Breast epithelium (tissue), 4 donors: ENCODE measurements around the gene HAND1. TPM values are rescaled to one million over a fixed set of nuclear protein-coding genes. Genes with fewer than 3 reads are reported as not detected.

ENCODE experiments used
- DNase-seq, 2 donors: peaks; one replicate each; pipeline ENCODE4 v3.0.0-alpha.2; 2019; ENCODE audit warnings: low spot score in 2 of 2
- H3K27ac ChIP-seq, 2 donors: fragments of 200-600 bp; sonication (generic) in 1 of 2; one replicate each; pipeline ENCODE4 v1.5.1; 2016 to 2019; ENCODE audit warnings: mild to moderate bottlenecking in 1 of 2
- H3K27me3 ChIP-seq, 2 donors: fragments of 200-600 bp; sonication (generic) in 1 of 2; one replicate each; pipeline versions ENCODE4 v1.5.1 to v1.6.0; 2017 to 2019; ENCODE audit warnings: control low read depth in 1 of 2, mild to moderate bottlenecking in 1 of 2
- H3K36me3 ChIP-seq: fragments of 200-600 bp; one replicate; pipeline ENCODE4 v1.5.1; 2019
- H3K4me1 ChIP-seq, 2 donors: fragments of 200-600 bp; sonication (generic); one replicate each; pipeline ENCODE4 v1.5.1; 2016 to 2019; ENCODE audit warnings: control low read depth in 1 of 2
- H3K4me3 ChIP-seq, 3 donors: fragments of 200-600 bp; sonication (generic); 1 replicate in 2 of 3; 2 replicates in 1 of 3; pipeline ENCODE4 v1.5.1; 2016 to 2019; ENCODE audit warnings: mild to moderate bottlenecking in 3 of 3, moderate library complexity in 2 of 3
- H3K9me3 ChIP-seq, 2 donors: fragments of 200-600 bp; sonication (generic) in 1 of 2; one replicate each; pipeline ENCODE4 v1.5.1; 2016 to 2019; ENCODE audit warnings: control low read depth in 1 of 2
- POLR2A ChIP-seq: fragments of 450-650 bp; IDR thresholded peaks from one replicate; pipeline ENCODE4 v1.6.1; 2016; ENCODE audit warnings: antibody characterized with exemption, mild to moderate bottlenecking, moderate library complexity
- POLR2AphosphoS5 ChIP-seq, 3 donors: sonication (generic); formaldehyde crosslinking; IDR thresholded peaks; one replicate each; pipeline ENCODE4 v1.6.1; 2017; ENCODE audit warnings: antibody characterized with exemption in 3 of 3
- intact Hi-C: fragments of 100-400 bp; cut with DNase I; formaldehyde crosslinking; loops from one replicate; pipeline ENCODE4 v1.15.1; 2023; ENCODE audit warnings: low total_unique reads
- total RNA-seq, 3 donors: library from RNA; depleted of rRNA; stranded (reverse); fragments of >200 nt; gene quantifications; one replicate each; pipeline ENCODE4 v1.1.0, GENCODE V29; 2016
- TF ChIP-seq, protein P1 (sequence below), 3 donors: fragments of 450-650 bp; IDR thresholded peaks; one replicate each; pipeline ENCODE4 v1.5.1; 2016 to 2017; ENCODE audit warnings: antibody characterized with exemption in 3 of 3, mild to moderate bottlenecking in 3 of 3, moderate library complexity in 3 of 3

The HAND1 gene
- total RNA-seq, 3 donors from 2014 or later: 0.16 to 0.59 TPM; not detected in 1

DNA sequence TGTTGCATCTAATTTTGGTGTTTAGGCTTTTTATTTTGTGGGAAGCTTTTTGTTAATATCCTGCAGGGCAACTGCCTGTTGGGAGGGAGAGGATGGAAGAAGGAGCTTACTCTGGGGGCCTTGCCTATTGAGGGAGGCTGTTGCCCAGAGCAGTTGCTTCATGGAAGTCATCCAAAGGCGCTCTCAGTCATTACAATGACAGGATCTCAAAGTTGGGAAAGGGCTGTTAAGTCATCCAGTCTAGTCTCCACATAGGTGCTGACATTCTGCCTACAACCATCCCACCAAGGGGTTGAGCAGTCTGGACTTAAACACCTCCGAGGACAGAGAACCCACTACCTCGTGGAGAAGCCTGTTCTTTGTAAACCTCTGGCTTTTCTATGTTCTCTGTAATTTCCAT, 19.0 kb downstream of the HAND1 start:
- H3K36me3 ChIP-seq: peaks cover 5% of the 10 kb centered on the region
- H3K27ac ChIP-seq: no peak overlapping the region
- H3K4me3 ChIP-seq: no peak overlapping the region
- intact Hi-C loops: no loop called here
- no peaks in the 10 kb centered on the region for H3K9me3 ChIP-seq
- H3K4me1 ChIP-seq: no peaks in the 10 kb centered on the region
- H3K27me3 ChIP-seq: no peaks in the 10 kb centered on the region
- TF ChIP-seq POLR2A: no peak
- TF ChIP-seq POLR2AphosphoS5 (IDR thresholded peaks at IDR 0.05): no peak
- TF ChIP-seq, protein P1, sequence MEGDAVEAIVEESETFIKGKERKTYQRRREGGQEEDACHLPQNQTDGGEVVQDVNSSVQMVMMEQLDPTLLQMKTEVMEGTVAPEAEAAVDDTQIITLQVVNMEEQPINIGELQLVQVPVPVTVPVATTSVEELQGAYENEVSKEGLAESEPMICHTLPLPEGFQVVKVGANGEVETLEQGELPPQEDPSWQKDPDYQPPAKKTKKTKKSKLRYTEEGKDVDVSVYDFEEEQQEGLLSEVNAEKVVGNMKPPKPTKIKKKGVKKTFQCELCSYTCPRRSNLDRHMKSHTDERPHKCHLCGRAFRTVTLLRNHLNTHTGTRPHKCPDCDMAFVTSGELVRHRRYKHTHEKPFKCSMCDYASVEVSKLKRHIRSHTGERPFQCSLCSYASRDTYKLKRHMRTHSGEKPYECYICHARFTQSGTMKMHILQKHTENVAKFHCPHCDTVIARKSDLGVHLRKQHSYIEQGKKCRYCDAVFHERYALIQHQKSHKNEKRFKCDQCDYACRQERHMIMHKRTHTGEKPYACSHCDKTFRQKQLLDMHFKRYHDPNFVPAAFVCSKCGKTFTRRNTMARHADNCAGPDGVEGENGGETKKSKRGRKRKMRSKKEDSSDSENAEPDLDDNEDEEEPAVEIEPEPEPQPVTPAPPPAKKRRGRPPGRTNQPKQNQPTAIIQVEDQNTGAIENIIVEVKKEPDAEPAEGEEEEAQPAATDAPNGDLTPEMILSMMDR (IDR thresholded peaks at IDR 0.05): no peak
- no peak for DNase-seq

DNA sequence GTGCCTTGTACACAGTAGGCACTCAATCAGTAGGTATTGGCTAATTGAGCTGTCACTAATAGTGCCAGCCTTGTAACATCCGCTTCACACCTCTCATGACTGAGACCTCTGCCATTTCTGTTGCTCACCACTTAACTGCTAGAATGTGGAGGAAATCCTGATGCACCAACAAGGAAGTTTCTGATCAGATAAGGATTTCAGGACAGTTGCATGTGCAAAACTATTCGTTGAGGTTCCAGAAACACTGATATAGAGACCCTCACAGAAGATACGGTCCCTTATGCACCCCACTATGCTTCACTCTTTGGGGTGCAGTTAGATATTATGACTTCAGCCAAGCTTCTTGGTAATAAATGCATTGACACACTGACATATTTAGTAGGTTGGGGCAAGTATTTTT, 21.5 kb downstream of the HAND1 start:
- Histone ChIP-seq H3K9me3 (no peaks in the 10 kb centered on the region), H3K27me3 (no peaks in the 10 kb centered on the region), H3K36me3 (peaks cover 5% of the 10 kb centered on the region), H3K4me3 (no peak overlapping the region), H3K27ac (no peak overlapping the region), H3K4me1 (no peaks in the 10 kb centered on the region)
- intact Hi-C loops: no loop called here
- no peak for DNase-seq
- TF ChIP-seq POLR2AphosphoS5 (IDR thresholded peaks at IDR 0.05) (no peak), POLR2A (no peak)
- TF ChIP-seq, protein P1 (IDR thresholded peaks at IDR 0.05): no peak

DNA sequence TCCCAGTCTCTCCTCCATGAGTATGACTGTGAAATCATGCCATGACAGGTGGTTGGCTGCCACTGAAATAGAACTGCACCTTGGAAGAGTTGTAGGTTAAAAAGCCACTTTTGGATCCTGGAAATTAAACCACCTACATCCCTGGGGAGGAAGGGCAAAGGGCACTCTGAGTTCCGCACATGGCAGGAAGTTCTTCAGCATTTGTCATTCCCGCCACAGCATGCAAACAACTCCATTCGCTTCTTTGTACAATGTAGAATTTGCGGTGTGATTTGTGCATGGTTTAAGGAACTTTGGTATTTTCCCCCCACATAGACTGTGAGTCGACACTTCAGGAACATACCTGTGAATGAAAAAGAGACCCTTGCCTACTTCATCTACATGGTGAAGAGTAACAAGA, 22.4 kb downstream of the HAND1 start:
- intact Hi-C loops: no loop called here

DNA sequence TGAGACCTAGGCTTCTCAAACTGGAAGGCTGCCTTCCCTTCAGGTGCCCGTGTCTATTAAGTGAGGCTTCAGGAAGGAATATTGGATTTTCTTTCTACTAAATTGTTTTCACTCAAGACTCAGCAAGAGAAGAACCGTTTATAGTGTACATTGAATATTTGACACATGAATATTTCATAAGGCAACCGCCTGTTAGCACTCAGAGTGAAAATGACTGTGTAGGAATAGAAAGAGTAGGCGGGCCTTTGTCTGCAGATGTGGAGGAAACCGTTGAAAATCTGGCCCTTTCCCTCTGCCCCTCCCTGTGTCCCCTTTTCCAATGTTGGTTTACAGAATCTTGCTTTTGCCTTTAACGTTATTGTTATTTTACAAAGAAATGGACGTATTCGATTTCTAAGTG, 26.1 kb downstream of the HAND1 start:
- no peak overlapping the region for H3K4me3 ChIP-seq

More for the DNA sequence above, 22.4 kb downstream of the HAND1 start:
- no peak for DNase-seq
- Histone ChIP-seq H3K9me3 (no peaks in the 10 kb centered on the region), H3K4me1 (no peaks in the 10 kb centered on the region), H3K27ac (no peak overlapping the region), H3K4me3 (no peak overlapping the region), H3K36me3 (peaks cover 5% of the 10 kb centered on the region), H3K27me3 (no peaks in the 10 kb centered on the region)
- no peak for TF ChIP-seq POLR2A
- TF ChIP-seq, protein P1 (IDR thresholded peaks at IDR 0.05): no peak

DNA sequence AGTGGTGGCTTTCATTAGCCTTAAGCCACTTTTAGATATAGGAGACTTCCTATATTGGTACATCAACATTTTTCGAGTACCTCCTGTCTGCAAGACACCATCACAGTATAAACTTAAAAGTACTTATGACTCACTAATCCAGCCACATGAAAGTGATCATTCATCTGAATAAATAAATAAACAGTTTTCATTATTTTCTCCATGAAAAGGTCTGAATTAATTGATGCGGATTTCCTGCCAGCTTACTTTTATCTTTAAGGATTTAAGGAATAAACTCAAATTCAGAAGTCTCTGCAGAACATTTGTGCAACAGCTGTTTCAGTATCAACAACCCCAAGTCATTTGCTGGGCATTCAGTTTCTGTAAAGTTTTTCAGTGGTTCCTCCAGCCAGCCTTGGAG, 28.2 kb downstream of the HAND1 start:
- Histone ChIP-seq H3K4me3 (no peak overlapping the region), H3K27me3 (no peaks in the 10 kb centered on the region), H3K36me3 (no peaks in the 10 kb centered on the region), H3K4me1 (peaks cover 0 to 7% of the 10 kb centered on the region in 2 donors), H3K27ac (no peak overlapping the region), H3K9me3 (no peaks in the 10 kb centered on the region)
- TF ChIP-seq POLR2AphosphoS5 (IDR thresholded peaks at IDR 0.05) (no peak), POLR2A (no peak)
- TF ChIP-seq, protein P1 (IDR thresholded peaks at IDR 0.05): no peak
- DNase-seq: no peak
- intact Hi-C loops: no loop called here

More for the DNA sequence above, 26.1 kb downstream of the HAND1 start:
- H3K9me3 ChIP-seq: no peaks in the 10 kb centered on the region
- intact Hi-C loops: no loop called here
- TF ChIP-seq, protein P1 (IDR thresholded peaks at IDR 0.05): no peak
- TF ChIP-seq POLR2A (no peak), POLR2AphosphoS5 (IDR thresholded peaks at IDR 0.05) (no peak)
- H3K27ac ChIP-seq: no peak overlapping the region
- peaks cover 0 to 7% of the 10 kb centered on the region in 2 donors for H3K4me1 ChIP-seq
- no peak for DNase-seq
- H3K27me3 ChIP-seq: no peaks in the 10 kb centered on the region
- H3K36me3 ChIP-seq: peaks cover 5% of the 10 kb centered on the region
